ENCODE data around the gene PGAP2.

PGAP2 gene

GRCh38 chr11:3861683-3862082 lies 53.3 kb downstream of the PGAP2 start:
- Histone ChIP-seq H3K27me3 (ENCODE audit: control insufficient read depth, insufficient read depth, low read length) (no peaks in the 10 kb centered on the region), H3K79me2 (peaks cover 28% of the 10 kb centered on the region), H3K36me3 (ENCODE audit: control insufficient read depth, insufficient read depth, low read length) (no peaks in the 10 kb centered on the region), H2AFZ (no peak overlapping the region), H3K4me2 (ENCODE audit: low read length) (no peak overlapping the region), H3K9ac (no peak overlapping the region), H3K4me3 (ENCODE audit: low read depth, low read length) (no peak overlapping the region), H3K27ac (no peak overlapping the region), H3K4me1 (peaks cover 7% of the 10 kb centered on the region), H3K9me3 (ENCODE audit: control insufficient read depth, low read length) (no peaks in the 10 kb centered on the region)
- TF ChIP-seq CTCF (IDR thresholded peaks at IDR 0.05), result no peak

- H3K27ac ChIP-seq, result no peak overlapping the region
- H2AFZ ChIP-seq, result no peak overlapping the region
- no peak overlapping the region for H3K4me3 ChIP-seq (ENCODE audit: low read depth, low read length)
- H3K4me1 ChIP-seq, result peaks cover 10% of the 10 kb centered on the region
- H3K4me2 ChIP-seq (ENCODE audit: low read length), result peak overlapping the region; percentile 9
- no peaks in the 10 kb centered on the region for H3K27me3 ChIP-seq (ENCODE audit: control insufficient read depth, insufficient read depth, low read length)
- H3K9me3 ChIP-seq (ENCODE audit: control insufficient read depth, low read length), result no peaks in the 10 kb centered on the region
- TF ChIP-seq CTCF (IDR thresholded peaks at IDR 0.05), result no peak
- peaks cover 18% of the 10 kb centered on the region for H3K79me2 ChIP-seq
- no peak overlapping the region for H3K9ac ChIP-seq
- H3K36me3 ChIP-seq (ENCODE audit: control insufficient read depth, insufficient read depth, low read length), result no peaks in the 10 kb centered on the region
Observed at GRCh38 chr11:3865388-3866193, 57.2 kb downstream of the PGAP2 start.

GRCh38 chr11:3866206-3866605 lies 57.8 kb downstream of the PGAP2 start:
- no peak overlapping the region for H3K27ac ChIP-seq
- TF ChIP-seq CTCF (IDR thresholded peaks at IDR 0.05), result no peak
- H3K9me3 ChIP-seq (ENCODE audit: control insufficient read depth, low read length), result no peaks in the 10 kb centered on the region
- no peaks in the 10 kb centered on the region for H3K36me3 ChIP-seq (ENCODE audit: control insufficient read depth, insufficient read depth, low read length)
- no peak overlapping the region for H3K4me3 ChIP-seq (ENCODE audit: low read depth, low read length)
- peak overlapping the region; percentile 9 for H3K4me2 ChIP-seq (ENCODE audit: low read length)
- peaks cover 7% of the 10 kb centered on the region for H3K4me1 ChIP-seq
- peaks cover 16% of the 10 kb centered on the region for H3K79me2 ChIP-seq
- no peak overlapping the region for H2AFZ ChIP-seq
- no peak overlapping the region for H3K9ac ChIP-seq
- no peaks in the 10 kb centered on the region for H3K27me3 ChIP-seq (ENCODE audit: control insufficient read depth, insufficient read depth, low read length)

- Histone ChIP-seq H3K4me3 (ENCODE audit: low read depth, low read length) (no peak overlapping the region), H3K9ac (no peak overlapping the region), H3K4me2 (ENCODE audit: low read length) (no peak overlapping the region), H2AFZ (no peak overlapping the region), H3K79me2 (peaks cover 14% of the 10 kb centered on the region), H3K9me3 (ENCODE audit: control insufficient read depth, low read length) (no peaks in the 10 kb centered on the region), H3K4me1 (peaks cover 7% of the 10 kb centered on the region), H3K27ac (peak overlapping the region; percentile 42), H3K36me3 (ENCODE audit: control insufficient read depth, insufficient read depth, low read length) (no peaks in the 10 kb centered on the region), H3K27me3 (ENCODE audit: control insufficient read depth, insufficient read depth, low read length) (no peaks in the 10 kb centered on the region)
- no peak for TF ChIP-seq CTCF (IDR thresholded peaks at IDR 0.05)
Observed at GRCh38 chr11:3866836-3867208, 58.5 kb downstream of the PGAP2 start.
